GM19240 (cell line): Measurements from ENCODE around the gene CELA1.
A peak's percentile ranks its signal among the peaks of the same experiment; 100 is the strongest.

Experiments
- DNase-seq: peaks from one replicate; pipeline ENCODE4 v3.0.0; 2011; ENCODE audit warnings: low spot score; ENCODE audit not compliant: insufficient read length

The CELA1 gene

GRCh38 chr12:51346581-51346980, at the start of gene CELA1:
Gene CELA1 (minus strand): TSS chr12:51346679. CDS start chr12:51346638, 41 bp downstream.
- DNase-seq, result no peak

- DNase-seq, result peak; percentile 23
Measured at GRCh38 chr12:51395283-51396230, 49.1 kb upstream of the CELA1 start.

GRCh38 chr12:51393676-51394545, 47.4 kb upstream of the CELA1 start:
- no peak for DNase-seq

- DNase-seq, result peak; percentile 35
Measured at GRCh38 chr12:51392556-51393237, 46.2 kb upstream of the CELA1 start.

GRCh38 chr12:51391283-51392123, 45.0 kb upstream of the CELA1 start, which contains the start of gene GALNT6:
Gene GALNT6 (minus strand): TSS chr12:51391406. CDS start chr12:51379781, 11,625 bp downstream.
- peak; percentile 39 for DNase-seq

GRCh38 chr12:51390891-51391282, 44.4 kb upstream of the CELA1 start:
- no peak for DNase-seq

GRCh38 chr12:51390457-51390856, 44.0 kb upstream of the CELA1 start:
- DNase-seq, result no peak

- no peak for DNase-seq
Measured at GRCh38 chr12:51389302-51389999, 43.0 kb upstream of the CELA1 start.

- no peak for DNase-seq
Measured at GRCh38 chr12:51388846-51389245, 42.4 kb upstream of the CELA1 start.

- DNase-seq, result no peak
Measured at GRCh38 chr12:51388069-51388799, 41.8 kb upstream of the CELA1 start.

GRCh38 chr12:51386351-51386750, 39.9 kb upstream of the CELA1 start:
- DNase-seq, result no peak

GRCh38 chr12:51383269-51383905, 36.9 kb upstream of the CELA1 start:
- DNase-seq, result no peak

GRCh38 chr12:51382173-51382572, 35.7 kb upstream of the CELA1 start:
- DNase-seq, result no peak

- DNase-seq, result no peak
Measured at GRCh38 chr12:51381226-51382079, 35.0 kb upstream of the CELA1 start.

- no peak for DNase-seq
Measured at GRCh38 chr12:51379571-51379970, 33.1 kb upstream of the CELA1 start.

- no peak for DNase-seq
Measured at GRCh38 chr12:51378749-51379148, 32.3 kb upstream of the CELA1 start.

- no peak for DNase-seq
Measured at GRCh38 chr12:51377099-51377984, 30.9 kb upstream of the CELA1 start.
